C4-2B (cell line): ENCODE data around the gene CLCN3.

Experiments
- ZFX ChIP-seq: fragments of 450-650 bp; IDR thresholded peaks from 2 replicates; pipeline ENCODE4 v1.6.1; 2017
- TF ChIP-seq, protein P1 (sequence below): fragments of 450-650 bp; conservative IDR thresholded peaks from 2 replicates; pipeline ENCODE4 v1.5.1; 2017; ENCODE audit warnings: mild to moderate bottlenecking

DNA sequence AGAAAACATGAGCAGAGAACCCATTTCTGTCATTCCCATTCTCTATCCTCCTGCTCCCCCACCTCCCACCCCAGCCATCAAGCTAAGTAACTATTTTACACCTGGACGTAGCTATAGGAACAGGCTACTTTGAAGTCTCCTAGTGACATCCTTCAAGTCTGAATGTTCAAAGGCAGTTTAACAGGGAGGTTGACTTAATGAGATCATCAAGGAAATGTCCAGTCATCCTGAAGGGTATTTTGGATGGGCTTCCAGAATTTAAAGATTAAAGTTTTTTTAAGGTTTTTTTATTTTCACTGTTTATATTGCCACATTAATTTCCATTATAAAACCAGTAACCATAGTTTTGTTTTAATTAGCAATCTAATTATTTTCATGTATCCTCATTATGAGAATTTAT, 96.3 kb downstream of the CLCN3 start:
- TF ChIP-seq, protein P1, sequence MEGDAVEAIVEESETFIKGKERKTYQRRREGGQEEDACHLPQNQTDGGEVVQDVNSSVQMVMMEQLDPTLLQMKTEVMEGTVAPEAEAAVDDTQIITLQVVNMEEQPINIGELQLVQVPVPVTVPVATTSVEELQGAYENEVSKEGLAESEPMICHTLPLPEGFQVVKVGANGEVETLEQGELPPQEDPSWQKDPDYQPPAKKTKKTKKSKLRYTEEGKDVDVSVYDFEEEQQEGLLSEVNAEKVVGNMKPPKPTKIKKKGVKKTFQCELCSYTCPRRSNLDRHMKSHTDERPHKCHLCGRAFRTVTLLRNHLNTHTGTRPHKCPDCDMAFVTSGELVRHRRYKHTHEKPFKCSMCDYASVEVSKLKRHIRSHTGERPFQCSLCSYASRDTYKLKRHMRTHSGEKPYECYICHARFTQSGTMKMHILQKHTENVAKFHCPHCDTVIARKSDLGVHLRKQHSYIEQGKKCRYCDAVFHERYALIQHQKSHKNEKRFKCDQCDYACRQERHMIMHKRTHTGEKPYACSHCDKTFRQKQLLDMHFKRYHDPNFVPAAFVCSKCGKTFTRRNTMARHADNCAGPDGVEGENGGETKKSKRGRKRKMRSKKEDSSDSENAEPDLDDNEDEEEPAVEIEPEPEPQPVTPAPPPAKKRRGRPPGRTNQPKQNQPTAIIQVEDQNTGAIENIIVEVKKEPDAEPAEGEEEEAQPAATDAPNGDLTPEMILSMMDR, result no peak
- no peak for TF ChIP-seq ZFX
